ENCODE data around the gene IGFN1. TPM values are rescaled to one million over a fixed set of nuclear protein-coding genes. Genes with fewer than 3 reads are reported as not detected.

IGFN1 gene
- total and polyA plus RNA-seq, 2 of the 8 experiments (the other 6 are each of a cell fraction or from before 2014, with no cell fraction given): not detected

- Histone ChIP-seq H3K56ac (replicated peaks; ENCODE audit: insufficient read length, low read depth, low read length) (no peak overlapping the region), H2AFZ (ENCODE audit: low read length) (no peak overlapping the region), H2BK120ac (replicated peaks; ENCODE audit: low read depth, low read length) (no peak overlapping the region), H3K27me3 (replicated peaks in 1 of 4; ENCODE audit: control insufficient read depth in 3 of 4, extremely low read depth in 1 of 4, insufficient read depth in 3 of 4, low read length in 3 of 4) (peaks cover 2 to 6% (median 4%) of the 10 kb centered on the region in 4 experiments; a peak in 4 of 7 replicates), H3K4me3 (ENCODE audit: extremely low read depth in 1 of 4, insufficient read depth in 2 of 4, low read depth in 3 of 4, low read length in 4 of 4) (no peak overlapping the region), H3K9me3 (ENCODE audit: insufficient read depth in 2 of 2, low read depth in 1 of 2, low read length in 1 of 2) (no peaks in the 10 kb centered on the region), H4K8ac (ENCODE audit: extremely low read depth, insufficient read depth, low read length) (no peak overlapping the region), H3K4me1 (replicated peaks in 1 of 4; ENCODE audit: control insufficient read depth in 3 of 4, insufficient read depth in 4 of 4, low read length in 3 of 4) (peaks cover 5 to 10% (median 8%) of the 10 kb centered on the region in 4 experiments; a peak in 6 of 7 replicates), H3K18ac (ENCODE audit: extremely low read depth, low read length) (no peak overlapping the region), H3K23ac (ENCODE audit: insufficient read length) (no peak overlapping the region), H4K5ac (ENCODE audit: insufficient read length, low read depth, low read length) (no peak overlapping the region), H3K9ac (replicated peaks in 1 of 4; ENCODE audit: extremely low read depth in 1 of 4, low read depth in 3 of 4, low read length in 3 of 4) (no peak overlapping the region), H2BK5ac (ENCODE audit: low read depth, low read length) (no peak overlapping the region), H3K14ac (ENCODE audit: insufficient read length) (no peak overlapping the region), H3K4me2 (ENCODE audit: insufficient read depth in 1 of 2, low read depth in 2 of 2, low read length in 2 of 2) (no peak overlapping the region), H2BK20ac (ENCODE audit: low read length) (no peak overlapping the region), H2BK12ac (ENCODE audit: low read depth, low read length) (no peak overlapping the region), H3K79me2 (ENCODE audit: control insufficient read depth in 1 of 2, insufficient read depth in 2 of 2, low read length in 2 of 2) (no peaks in the 10 kb centered on the region), H3K36me3 (ENCODE audit: control insufficient read depth in 2 of 4, insufficient read depth in 4 of 4, low read length in 3 of 4) (no peaks in the 10 kb centered on the region), H4K20me1 (replicated peaks in 1 of 2; ENCODE audit: control insufficient read depth in 1 of 2, insufficient read depth in 2 of 2, low read length in 2 of 2) (no peaks in the 10 kb centered on the region), H3K79me1 (ENCODE audit: low read depth, low read length) (no peaks in the 10 kb centered on the region), H3K23me2 (ENCODE audit: low read depth, low read length) (peaks cover 5% of the 10 kb centered on the region; the same call in 1 of the 2 replicates), H3K4ac (replicated peaks; ENCODE audit: insufficient read length, low read depth, low read length) (no peak overlapping the region), H2AK5ac (ENCODE audit: low read depth, low read length) (no peak overlapping the region), H3K27ac (ENCODE audit: low read depth, low read length) (no peak overlapping the region; the same call in 1 of the 2 replicates), H4K91ac (replicated peaks; ENCODE audit: insufficient read length, low read length) (no peak overlapping the region), H2BK15ac (ENCODE audit: low read length) (0 out of 2 replicates have a peak overlapping the region, but pooled peaks have one; percentile 95)
- ChIA-PET POLR2A (ENCODE audit: partially characterized antibody) (interaction anchor here (0.7 to 0.9 kb wide), 3 partner anchors 11 to 1430 kb away, joined by 3 to 4 read pairs (median 3); partner anchors contain the start of gene TMEM9), CTCF (ENCODE audit: partially characterized antibody) (interaction anchor here (0.6 to 3.0 kb wide), 4 partner anchors 9 to 138 kb away, joined by 3 to 20 read pairs (median 6); no protein-coding TSS in a partner anchor)
- DNase-seq (ENCODE audit: low read depth in 1 of 2, low spot score in 2 of 2) (no peak), FAIRE-seq (no peak)
- 91% methylated on average over 4 of the region's 4 CpGs; no CpG with 5 or more reads in 1 of the 2 experiments for WGBS, 2 experiments (ENCODE audit: extremely low coverage in 1 of 2, insufficient coverage in 1 of 2, insufficient read length in 1 of 2, insufficient replicate concordance in 2 of 2, low coverage in 1 of 2, low lambda C conversion rate in 2 of 2, missing lambda C conversion rate in 1 of 2)
- no peak for TF ChIP-seq GTF2F1 (IDR thresholded peaks at IDR 0.05; ENCODE audit: borderline replicate concordance, low read depth, low read length)
- TF ChIP-seq TCF12 (IDR thresholded peaks at IDR 0.05; ENCODE audit: low read depth, low read length): no peak
- TF ChIP-seq KDM1A (IDR thresholded peaks at IDR 0.05; ENCODE audit: borderline replicate concordance, low read length): no peak
- TF ChIP-seq SIRT6 (IDR thresholded peaks at IDR 0.05; ENCODE audit: low read length): no peak
- TF ChIP-seq CBX8 (IDR thresholded peaks at IDR 0.05; ENCODE audit: borderline replicate concordance, low read depth, low read length): no peak
- TF ChIP-seq TEAD4 (IDR thresholded peaks at IDR 0.05; ENCODE audit: low read depth, low read length): no peak
- no peak for TF ChIP-seq SRF (IDR thresholded peaks at IDR 0.05; ENCODE audit: low read depth, low read length)
- TF ChIP-seq TAF7 (optimal IDR thresholded peaks at IDR 0.05; ENCODE audit: borderline replicate concordance, low read depth, low read length): no peak
- no peak for TF ChIP-seq TAF1 (IDR thresholded peaks at IDR 0.05; ENCODE audit: low read depth, low read length)
Measured at GRCh38 chr1:201172999-201173610, 17.5 kb upstream of the IGFN1 start.

Data from H1 (cell line).